H9 (cell line): Measurements from ENCODE around the gene RALGAPB. TPM values are rescaled to one million over a fixed set of nuclear protein-coding genes. Genes with fewer than 3 reads are reported as not detected.

ENCODE experiments used
- DNase-seq: peaks from one replicate; pipeline ENCODE4 v3.0.0-alpha.2; 2017
- H2AFZ ChIP-seq: one replicate; pipeline ENCODE4 v1.6.1; 2013; ENCODE audit warnings: mild to moderate bottlenecking, low read length, control low read depth, moderate library complexity
- H2AK5ac ChIP-seq: 2 replicates; pipeline ENCODE4 v1.6.1; 2013; ENCODE audit warnings: low read length, control low read depth, mixed read lengths; ENCODE audit not compliant: insufficient read length
- H2BK120ac ChIP-seq: one replicate; pipeline ENCODE4 v1.6.1; 2013; ENCODE audit warnings: low read depth, mild to moderate bottlenecking, low read length, control low read depth, inconsistent platforms; ENCODE audit not compliant: poor library complexity, severe bottlenecking
- H2BK12ac ChIP-seq: 2 replicates; pipeline ENCODE4 v1.6.1; 2013; ENCODE audit warnings: low read length, control low read depth, mixed read lengths, low read depth; ENCODE audit not compliant: insufficient read length
- H2BK15ac ChIP-seq: 2 replicates; pipeline ENCODE4 v1.6.1; 2013; ENCODE audit warnings: low read depth, low read length, control low read depth
- H2BK20ac ChIP-seq: one replicate; pipeline ENCODE4 v1.6.1; 2013; ENCODE audit warnings: low read depth, mild to moderate bottlenecking, low read length, control low read depth, inconsistent platforms; ENCODE audit not compliant: poor library complexity, severe bottlenecking
- H2BK5ac ChIP-seq: 2 replicates; pipeline ENCODE4 v1.6.1; 2013; ENCODE audit warnings: low read length, control low read depth, mixed read lengths; ENCODE audit not compliant: insufficient read length
- H3K14ac ChIP-seq: 2 replicates; pipeline ENCODE4 v1.6.1; 2013; ENCODE audit warnings: low read length, control low read depth; ENCODE audit not compliant: insufficient read depth
- H3K18ac ChIP-seq: 2 replicates; pipeline ENCODE4 v1.6.1; 2013; ENCODE audit warnings: low read depth, mild to moderate bottlenecking, mixed read lengths, low read length, control low read depth; ENCODE audit not compliant: insufficient read length
- H3K23ac ChIP-seq: 2 replicates; pipeline ENCODE4 v1.6.1; 2013; ENCODE audit warnings: low read length, control low read depth, mixed read lengths, low read depth; ENCODE audit not compliant: insufficient read length
- H3K23me2 ChIP-seq: 2 replicates; pipeline ENCODE4 v1.6.1; 2013; ENCODE audit warnings: low read depth, mild to moderate bottlenecking, mixed read lengths, low read length, control low read depth; ENCODE audit not compliant: insufficient read length, poor library complexity, severe bottlenecking
- H3K27ac ChIP-seq: 2 replicates; pipeline ENCODE4 v1.5.1; 2013; ENCODE audit warnings: low read length, control low read depth, mixed read lengths, low read depth; ENCODE audit not compliant: insufficient read length
- H3K27me3 ChIP-seq: 2 replicates; pipeline ENCODE4 v1.6.1; 2013; ENCODE audit warnings: low read length, control low read depth, inconsistent platforms; ENCODE audit not compliant: insufficient read depth
- H3K4ac ChIP-seq: 2 replicates; pipeline ENCODE4 v1.6.1; 2013; ENCODE audit warnings: low read depth, mild to moderate bottlenecking, control low read depth, inconsistent platforms, low read length, moderate library complexity
- H3K4me1 ChIP-seq: 2 replicates; pipeline ENCODE4 v1.6.1; 2013; ENCODE audit warnings: low read length, control low read depth, inconsistent platforms; ENCODE audit not compliant: insufficient read depth
- H3K4me2 ChIP-seq: 2 replicates; pipeline ENCODE4 v1.6.1; 2013; ENCODE audit warnings: low read length, control low read depth, mixed read lengths; ENCODE audit not compliant: insufficient read length, insufficient read depth
- H3K56ac ChIP-seq: 2 replicates; pipeline ENCODE4 v1.6.1; 2013; ENCODE audit warnings: low read depth, mild to moderate bottlenecking, mixed read lengths, low read length, control low read depth; ENCODE audit not compliant: insufficient read length
- H3K79me1 ChIP-seq: 2 replicates; pipeline ENCODE4 v1.6.1; 2013; ENCODE audit warnings: low read depth, mild to moderate bottlenecking, moderate library complexity, low read length, control low read depth, inconsistent platforms; ENCODE audit not compliant: insufficient read depth, poor library complexity, severe bottlenecking
- H3K79me2 ChIP-seq: 2 replicates; pipeline ENCODE4 v1.6.1; 2013; ENCODE audit warnings: low read length, control low read depth, inconsistent platforms; ENCODE audit not compliant: insufficient read depth
- H3K9ac ChIP-seq: 2 replicates; pipeline ENCODE4 v1.6.1; 2013; ENCODE audit warnings: low read length, control low read depth, mixed read lengths; ENCODE audit not compliant: insufficient read length; ENCODE audit errors: extremely low read depth
- H3K9me3 ChIP-seq: one replicate; pipeline ENCODE4 v1.6.1; 2013; ENCODE audit warnings: low read depth, low read length, inconsistent platforms; ENCODE audit not compliant: control insufficient read depth
- H3T11ph ChIP-seq: one replicate; pipeline ENCODE4 v1.6.1; 2013; ENCODE audit warnings: mild to moderate bottlenecking, low read length, control low read depth, inconsistent platforms
- H4K20me1 ChIP-seq: one replicate; pipeline ENCODE4 v1.6.1; 2013; ENCODE audit not compliant: control insufficient read depth, insufficient read length, insufficient read depth
- H4K5ac ChIP-seq: 2 replicates; pipeline ENCODE4 v1.6.1; 2013; ENCODE audit warnings: low read depth, mild to moderate bottlenecking, mixed read lengths, low read length, control low read depth; ENCODE audit not compliant: insufficient read length
- H4K8ac ChIP-seq: replicated peaks from 2 replicates; pipeline ENCODE4 v1.6.1; 2013; ENCODE audit warnings: low read length, control low read depth, mixed read lengths, low read depth; ENCODE audit not compliant: insufficient read length
- H4K91ac ChIP-seq: 2 replicates; pipeline ENCODE4 v1.6.1; 2013; ENCODE audit warnings: low read depth, mild to moderate bottlenecking, moderate library complexity, mixed read lengths, low read length, control low read depth; ENCODE audit not compliant: insufficient read length
- H3K27ac Mint-ChIP-seq, 3 experiments: 2 replicates in 2 of 3; 3 replicates in 1 of 3; pipeline ENCODE4 v1.8.0; 2020 to 2021; ENCODE audit warnings: mixed read lengths in 3 of 3, mild to moderate bottlenecking in 1 of 3, moderate library complexity in 1 of 3
- H3K27me3 Mint-ChIP-seq: 2 replicates; pipeline ENCODE4 v1.8.0; 2021; ENCODE audit warnings: low read depth, mild to moderate bottlenecking, moderate library complexity, mixed read lengths
- H3K36me3 Mint-ChIP-seq, 3 experiments: 2 replicates in 2 of 3; 3 replicates in 1 of 3; pipeline ENCODE4 v1.8.0; 2020 to 2021; ENCODE audit warnings: low read depth in 3 of 3, mixed read lengths in 3 of 3; ENCODE audit not compliant: insufficient read depth in 1 of 3
- H3K4me1 Mint-ChIP-seq, 2 experiments: 2 replicates each; pipeline ENCODE4 v1.8.0; 2020; ENCODE audit warnings: mixed read lengths in 2 of 2
- H3K4me3 Mint-ChIP-seq, 2 experiments: 2 replicates in 1 of 2; 3 replicates in 1 of 2; pipeline ENCODE4 v1.8.0; 2020 to 2021; ENCODE audit warnings: mild to moderate bottlenecking in 2 of 2, mixed read lengths in 2 of 2, moderate library complexity in 1 of 2
- H3K9me3 Mint-ChIP-seq, 2 experiments: 2 replicates in 1 of 2; 3 replicates in 1 of 2; pipeline ENCODE4 v1.8.0; 2020; ENCODE audit warnings: mild to moderate bottlenecking in 2 of 2, mixed read lengths in 2 of 2, moderate library complexity in 1 of 2
- CTCF ChIP-seq: fragments of 200-600 bp; sonication (generic); conservative IDR thresholded peaks from 3 replicates; pipeline ENCODE4 v1.8.0; 2021; ENCODE audit warnings: antibody characterized with exemption, mild to moderate bottlenecking
- WGBS: extraction: QIAGEN DNeasy Blood & Tissue Kit; methylation state at CpG from one replicate; pipeline ENCODE4 v1.1.7; 2013; ENCODE audit warnings: missing lambda C conversion rate, low lambda C conversion rate, mixed read lengths; ENCODE audit not compliant: insufficient read length; ENCODE audit errors: extremely low coverage; 5-methylcytosine and 5-hydroxymethylcytosine counted together
- total RNA-seq: library from RNA; stranded (reverse); gene quantifications from 2 replicates; pipeline ENCODE4 v1.2.1, GENCODE V29; 2021

RALGAPB gene
- total RNA-seq, 1 experiment from 2014 or later, result 28.5 TPM

GRCh38 chr20:38564680-38565079, 92.0 kb downstream of the RALGAPB start:
- Histone ChIP-seq H3K27me3 (no peaks in the 10 kb centered on the region), H2BK120ac (no peak overlapping the region), H3K14ac (no peak overlapping the region), H4K5ac (no peak overlapping the region), H2AFZ (no peak overlapping the region), H2AK5ac (no peak overlapping the region), H3K4me2 (no peak overlapping the region), H3K9ac (no peak overlapping the region), H3K4me1 (no peaks in the 10 kb centered on the region), H3K4ac (no peak overlapping the region), H4K91ac (no peak overlapping the region), H3K9me3 (no peaks in the 10 kb centered on the region), H3K23me2 (no peaks in the 10 kb centered on the region), H3K18ac (no peak overlapping the region), H3K79me1 (no peaks in the 10 kb centered on the region), H3K56ac (no peak overlapping the region), H3T11ph (no peak overlapping the region), H3K27ac (no peak overlapping the region), H4K20me1 (no peaks in the 10 kb centered on the region), H3K23ac (no peak overlapping the region), H2BK5ac (no peak overlapping the region), H4K8ac (no peak overlapping the region), H2BK12ac (no peak overlapping the region), H2BK15ac (no peak overlapping the region), H2BK20ac (no peak overlapping the region), H3K79me2 (no peaks in the 10 kb centered on the region)
- Mint-ChIP-seq H3K4me3 (no peak overlapping the region), H3K9me3 (no peaks in the 10 kb centered on the region), H3K36me3 (peaks cover 2 to 36% (median 18%) of the 10 kb centered on the region in 3 experiments; a peak in 6 of 7 replicates), H3K27me3 (no peaks in the 10 kb centered on the region), H3K27ac (no peak overlapping the region), H3K4me1 (no peaks in the 10 kb centered on the region)
- WGBS, result no CpG with 5 or more reads among the region's 1 CpG
- TF ChIP-seq CTCF, result no peak
- DNase-seq, result no peak
